A549 (cell line): ENCODE measurements around the gene RAPH1. TPM values are rescaled to one million over a fixed set of nuclear protein-coding genes. Genes with fewer than 3 reads are reported as not detected.
A peak's percentile ranks its signal among the peaks of the same experiment; 100 is the strongest.

Experiments used
- ATAC-seq, 2 experiments: fragments of 200-7000 bp in 1 of 2; fragments of >200 bp in 1 of 2; cut with Nextera tagmentation in 1 of 2; cut with Tn5 transposase in 1 of 2; 3 replicates each; pipeline versions ENCODE4 v1.8.0 to v1.9.1; 2018 to 2020; ENCODE audit warnings: mild to moderate bottlenecking in 1 of 2, moderate library complexity in 1 of 2
- CTCF ChIA-PET: fragments of 300-600 bp; sonication (Branson Sonifier 250); formaldehyde crosslinking; extraction: SDS; loops from one replicate; lab custom pipeline; 2021; ENCODE audit warnings: antibody characterized with exemption, inconsistent platforms; lab: Yijun Ruan, JAX
- POLR2A ChIA-PET: fragments of 350-600 bp; formaldehyde crosslinking; extraction: SDS; loops from one replicate; lab custom pipeline; 2021; ENCODE audit warnings: antibody characterized with exemption, inconsistent platforms; lab: Yijun Ruan, JAX
- DNase-seq, 2 experiments: peaks; one replicate each; pipeline versions ENCODE4 v3.0.0 to v3.0.0-alpha.2; 2011 to 2016; ENCODE audit warnings: low read depth in 1 of 2, low spot score in 1 of 2
- FAIRE-seq: peaks from 2 replicates; lab custom pipeline; 2011; peaks lifted over from hg19 to GRCh38; lab: Jason Lieb, UNC
- H3K27ac ChIP-seq, 2 experiments: fragments of >200 bp; sonication (Bioruptor Twin); formaldehyde crosslinking; 3 replicates each; pipeline ENCODE4 v1.5.1; 2016 to 2017
- H3K4me1 ChIP-seq: fragments of >200 bp; sonication (Bioruptor Twin); formaldehyde crosslinking; 3 replicates; pipeline ENCODE4 v1.6.1; 2016
- H3K4me2 ChIP-seq: fragments of >200 bp; sonication (Bioruptor Twin); formaldehyde crosslinking; 3 replicates; pipeline ENCODE4 v1.6.1; 2016
- H3K4me3 ChIP-seq: fragments of >200 bp; sonication (Bioruptor Twin); formaldehyde crosslinking; 3 replicates; pipeline ENCODE4 v1.5.1; 2016
- H3K9me3 ChIP-seq: fragments of >200 bp; sonication (Bioruptor Twin); formaldehyde crosslinking; 3 replicates; pipeline ENCODE4 v1.6.1; 2016
- BCL3 ChIP-seq: fragments of >200 bp; sonication (Bioruptor Twin); formaldehyde crosslinking; IDR thresholded peaks from 3 replicates; pipeline ENCODE4 v1.6.1; 2016
- BHLHE40 ChIP-seq: IDR thresholded peaks from 2 replicates; pipeline ENCODE4 v1.6.1; 2012; ENCODE audit warnings: low read depth, low read length, inconsistent platforms
- CHD2 ChIP-seq: fragments of 150-350 bp; IDR thresholded peaks from 2 replicates; pipeline ENCODE4 v1.6.1; 2014; ENCODE audit warnings: low read length; ENCODE audit not compliant: partially characterized antibody
- CHD4 ChIP-seq: fragments of 200-600 bp; sonication (generic); IDR thresholded peaks from 2 replicates; pipeline ENCODE4 v1.6.1; 2016; ENCODE audit warnings: antibody characterized with exemption, mild to moderate bottlenecking, borderline replicate concordance
- EHMT2 ChIP-seq: fragments of 200-600 bp; sonication (generic); IDR thresholded peaks from 2 replicates; pipeline ENCODE4 v1.6.1; 2016; ENCODE audit warnings: antibody characterized with exemption, low read depth, mild to moderate bottlenecking, moderate library complexity
- EP300 ChIP-seq, 2 experiments: fragments of >200 bp; sonication (Bioruptor Twin); formaldehyde crosslinking; IDR thresholded peaks; 2 replicates in 1 of 2; 3 replicates in 1 of 2; pipeline ENCODE4 v1.6.1; 2016 to 2017
- FOXS1 ChIP-seq: fragments of 250-450 bp; sonication (Bioruptor Pico); IDR thresholded peaks from 2 replicates; pipeline ENCODE4 v1.5.0; 2020; ENCODE audit warnings: mild to moderate bottlenecking, moderate library complexity
- GATA3 ChIP-seq: IDR thresholded peaks from 2 replicates; pipeline ENCODE4 v1.6.1; 2012; ENCODE audit warnings: borderline replicate concordance
- HDAC2 ChIP-seq: fragments of 200-600 bp; sonication (generic); IDR thresholded peaks from 2 replicates; pipeline ENCODE4 v1.6.1; 2016
- HES2 ChIP-seq: fragments of >200 bp; sonication (Bioruptor Twin); formaldehyde crosslinking; IDR thresholded peaks from 2 replicates; pipeline ENCODE4 v1.6.1; 2016
- HOXB13 ChIP-seq: fragments of 250-450 bp; sonication (Bioruptor Pico); IDR thresholded peaks from 2 replicates; pipeline ENCODE4 v1.5.0; 2020; ENCODE audit warnings: low read depth, mild to moderate bottlenecking, moderate library complexity
- KDM5A ChIP-seq: fragments of 200-600 bp; sonication (generic); IDR thresholded peaks from 2 replicates; pipeline ENCODE4 v1.6.1; 2016; ENCODE audit warnings: antibody characterized with exemption, mild to moderate bottlenecking
- MAX ChIP-seq: IDR thresholded peaks from 2 replicates; pipeline ENCODE4 v1.6.1; 2012
- MAZ ChIP-seq: fragments of 150-350 bp; IDR thresholded peaks from 2 replicates; pipeline ENCODE4 v1.6.1; 2014; ENCODE audit warnings: antibody characterized with exemption, low read depth, low read length, borderline replicate concordance
- MYC ChIP-seq: IDR thresholded peaks from 2 replicates; pipeline ENCODE4 v1.6.1; 2012; ENCODE audit warnings: mild to moderate bottlenecking, inconsistent platforms, low read length, improper control_type of control experiment, borderline replicate concordance
- NFE2L2 ChIP-seq: fragments of 150-350 bp; conservative IDR thresholded peaks from 2 replicates; pipeline ENCODE4 v1.6.1; 2014; ENCODE audit warnings: low read length
- PBX3 ChIP-seq: IDR thresholded peaks from 2 replicates; pipeline ENCODE4 v1.6.1; 2012
- RFX5 ChIP-seq: fragments of 450-650 bp; IDR thresholded peaks from 2 replicates; pipeline ENCODE4 v1.7.1; 2014; ENCODE audit warnings: antibody characterized with exemption, mild to moderate bottlenecking, moderate library complexity
- RNF2 ChIP-seq: fragments of 200-600 bp; sonication (generic); IDR thresholded peaks from 2 replicates; pipeline ENCODE4 v1.6.1; 2016; ENCODE audit warnings: low read depth, mild to moderate bottlenecking, antibody characterized with exemption, moderate library complexity, borderline replicate concordance
- WGBS: methylation state at CpG from one replicate; pipeline ENCODE4 v1.1.6; 2017; ENCODE audit errors: missing lambda C conversion rate; 5-methylcytosine and 5-hydroxymethylcytosine counted together
- polyA plus RNA-seq, 4 experiments: library from polyadenylated mRNA; depleted of rRNA in 3 of 4; stranded (reverse); fragments of >200 nt; fragmentation: RNase III in 1 of 4; extraction: RNeasy Plus Mini Kit Qiagen cat#74134 plus additional on column Dnase treatment in 1 of 4; gene quantifications; 2 replicates in 3 of 4; 3 replicates in 1 of 4; pipeline ENCODE4 v1.2.3, GENCODE V29; 2011 to 2017
- TF ChIP-seq, protein P1 (sequence below): fragments of 250-450 bp; sonication (Bioruptor Pico); IDR thresholded peaks from 2 replicates; pipeline ENCODE4 v1.5.0; 2020; ENCODE audit warnings: low read depth, mild to moderate bottlenecking, moderate library complexity

Gene RAPH1
- polyA plus RNA-seq, 2 of the 4 experiments (the other 2 are of a cell fraction): 6.3 to 7.3 TPM

DNA sequence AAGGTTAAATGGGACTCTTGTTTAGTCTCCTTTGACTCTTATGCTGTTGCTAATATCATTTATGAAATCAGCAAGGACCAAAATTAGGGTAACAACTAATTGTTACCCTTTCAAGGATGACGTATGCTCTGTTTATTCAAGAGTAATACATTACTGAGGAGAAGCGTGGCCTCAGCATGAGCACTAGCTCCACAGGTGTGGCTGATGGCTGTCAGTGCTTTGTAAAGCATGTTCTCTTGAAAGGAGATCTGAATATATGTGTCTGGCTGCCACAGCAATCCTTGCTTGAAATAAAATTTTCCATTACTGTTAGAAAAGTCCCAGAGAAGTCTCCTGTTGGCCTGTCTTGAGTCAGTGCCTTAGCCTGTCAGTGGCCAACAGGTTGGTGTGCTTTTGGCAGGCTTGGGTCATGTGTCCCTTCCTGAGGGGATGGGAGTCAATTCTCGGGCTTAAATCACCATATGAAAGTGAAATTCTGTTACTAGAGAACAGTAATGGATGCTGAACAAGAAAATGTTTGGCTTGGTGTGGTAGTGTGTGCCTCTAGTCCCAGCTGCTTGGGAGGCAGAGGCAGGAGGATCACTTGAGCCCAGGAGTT lies 174.2 kb downstream of the RAPH1 start:
- no peak overlapping the region for H3K4me3 ChIP-seq
- no peak for TF ChIP-seq HOXB13 (CRISPR knock-in tag)
- TF ChIP-seq, protein P1, sequence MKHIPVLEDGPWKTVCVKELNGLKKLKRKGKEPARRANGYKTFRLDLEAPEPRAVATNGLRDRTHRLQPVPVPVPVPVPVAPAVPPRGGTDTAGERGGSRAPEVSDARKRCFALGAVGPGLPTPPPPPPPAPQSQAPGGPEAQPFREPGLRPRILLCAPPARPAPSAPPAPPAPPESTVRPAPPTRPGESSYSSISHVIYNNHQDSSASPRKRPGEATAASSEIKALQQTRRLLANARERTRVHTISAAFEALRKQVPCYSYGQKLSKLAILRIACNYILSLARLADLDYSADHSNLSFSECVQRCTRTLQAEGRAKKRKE (CRISPR knock-in tag): no peak
- no peak for TF ChIP-seq EHMT2
- TF ChIP-seq EP300 (IDR thresholded peaks at IDR 0.05): no peak
- TF ChIP-seq FOXS1 (CRISPR knock-in tag): no peak
- TF ChIP-seq KDM5A: no peak
- TF ChIP-seq MYC: no peak
- TF ChIP-seq NFE2L2: no peak
- TF ChIP-seq HDAC2: no peak
- TF ChIP-seq HES2: no peak
- no peak for TF ChIP-seq PBX3
- TF ChIP-seq CHD4: no peak
- no peak for TF ChIP-seq BCL3
- no peak for TF ChIP-seq MAX
- no peak for TF ChIP-seq BHLHE40
- 69% methylated on average over 3 of the region's 3 CpGs for WGBS
- ATAC-seq (peak in 1 of 2 experiments; percentile 18; a peak in 2 of 6 replicates), DNase-seq (no peak), FAIRE-seq (no peak)
- H3K4me1 ChIP-seq: peaks cover 23% of the 10 kb centered on the region
- H3K27ac ChIP-seq: no peak overlapping the region
- H3K4me2 ChIP-seq: no peak overlapping the region
- CTCF ChIA-PET: no interaction called here
- POLR2A ChIA-PET: no interaction called here
- H3K9me3 ChIP-seq: no peaks in the 10 kb centered on the region

GRCh38 chr2:203359450-203359849 lies 175.7 kb downstream of the RAPH1 start:
- Histone ChIP-seq H3K27ac (no peak overlapping the region), H3K4me3 (no peak overlapping the region), H3K4me2 (no peak overlapping the region), H3K9me3 (no peaks in the 10 kb centered on the region), H3K4me1 (peaks cover 26% of the 10 kb centered on the region)
- ATAC-seq (no peak), DNase-seq (no peak), FAIRE-seq (no peak)
- WGBS: 100% methylated on average over 1 of the region's 1 CpG
- CTCF ChIA-PET: no interaction called here
- POLR2A ChIA-PET: no interaction called here
- TF ChIP-seq MAZ: no peak
- no peak for TF ChIP-seq RNF2
- no peak for TF ChIP-seq CHD4
- TF ChIP-seq RFX5: no peak
- no peak for TF ChIP-seq GATA3
- TF ChIP-seq CHD2: no peak
- TF ChIP-seq BCL3: no peak
